HG03097 (cell line): ENCODE results near the gene HUS1.
"Not testable (repeated sequence)": the region's sequence is repeated elsewhere in the genome, so short reads cannot be mapped to it uniquely, and the experiment has no call there.

Experiments used
- ATAC-seq: cut with Tn5 transposase; IDR thresholded peaks from one replicate; pipeline ENCODE4 v1.9.1; 2021; ENCODE audit not compliant: unreplicated experiment, low FRiP score

HUS1 gene

DNA sequence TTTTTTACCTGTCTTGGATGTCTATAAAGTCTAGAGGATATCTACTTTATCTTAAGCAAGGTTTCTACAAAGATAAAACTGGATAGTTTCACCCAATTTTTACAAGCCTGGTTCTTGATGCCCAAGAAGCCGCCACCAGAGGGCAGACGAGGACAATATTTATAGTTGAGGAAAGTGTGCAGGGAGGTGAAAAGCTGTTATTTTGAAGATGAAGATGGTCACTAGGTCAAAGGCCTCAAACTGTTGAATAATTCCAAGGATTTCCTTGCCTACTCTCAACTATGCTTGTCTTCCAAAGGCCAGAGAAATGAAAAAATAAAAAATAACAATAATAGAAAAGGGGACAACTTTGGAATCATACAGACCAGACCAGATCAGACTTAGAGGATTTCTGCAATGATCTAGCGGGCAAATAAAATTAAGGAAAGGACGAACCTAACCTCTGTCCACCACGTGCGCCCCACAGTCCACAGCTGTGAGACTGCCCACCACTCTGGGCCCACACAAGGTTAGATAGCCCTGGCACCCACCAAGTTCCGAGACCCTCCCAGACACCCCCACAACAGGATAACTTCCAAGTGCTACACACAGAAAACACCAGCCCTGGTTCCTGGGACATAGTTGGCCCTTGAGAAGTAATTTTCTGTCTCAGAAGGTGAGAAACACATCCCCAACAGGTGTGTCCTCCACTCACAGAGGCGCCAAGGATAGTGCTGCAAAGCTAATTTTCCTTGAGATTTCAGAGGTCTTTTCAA is 34.0 kb downstream of the HUS1 start:
- no peak for ATAC-seq

DNA sequence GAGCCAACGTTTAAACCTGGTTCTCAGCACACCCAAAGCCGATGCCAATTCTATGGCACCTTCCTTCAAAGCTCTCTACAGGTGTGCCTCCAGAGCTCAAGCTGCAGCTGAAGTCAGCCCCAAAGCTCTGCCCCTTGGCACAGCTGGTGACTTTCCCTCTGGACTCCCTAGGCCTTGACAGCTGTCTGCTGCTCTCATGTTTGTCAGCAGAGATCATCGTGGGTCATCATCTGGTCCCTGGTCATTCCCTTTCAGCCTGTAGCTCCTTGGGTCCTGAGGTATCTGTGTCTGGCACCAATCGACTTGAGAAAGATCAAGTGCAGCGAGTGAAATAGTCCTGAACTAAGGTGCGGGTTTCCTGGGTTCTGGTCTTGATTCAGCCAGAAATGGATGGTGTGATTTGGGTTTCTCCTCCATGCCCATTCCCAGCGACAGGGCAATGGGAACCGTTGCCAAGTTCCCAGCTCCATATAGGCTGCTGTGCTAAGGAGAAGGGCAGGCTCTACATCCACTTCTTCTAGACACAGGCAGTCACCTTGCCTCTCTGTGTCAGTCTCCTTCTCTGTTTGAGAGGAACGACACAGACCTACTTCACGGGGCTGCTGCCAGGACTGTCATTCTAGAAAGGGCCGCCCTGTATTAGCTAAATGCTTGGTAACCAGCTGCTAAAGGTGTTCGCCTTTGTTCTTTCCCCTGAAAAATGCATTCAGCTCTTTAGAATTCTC is 34.7 kb downstream of the HUS1 start:
- ATAC-seq, result no peak

DNA sequence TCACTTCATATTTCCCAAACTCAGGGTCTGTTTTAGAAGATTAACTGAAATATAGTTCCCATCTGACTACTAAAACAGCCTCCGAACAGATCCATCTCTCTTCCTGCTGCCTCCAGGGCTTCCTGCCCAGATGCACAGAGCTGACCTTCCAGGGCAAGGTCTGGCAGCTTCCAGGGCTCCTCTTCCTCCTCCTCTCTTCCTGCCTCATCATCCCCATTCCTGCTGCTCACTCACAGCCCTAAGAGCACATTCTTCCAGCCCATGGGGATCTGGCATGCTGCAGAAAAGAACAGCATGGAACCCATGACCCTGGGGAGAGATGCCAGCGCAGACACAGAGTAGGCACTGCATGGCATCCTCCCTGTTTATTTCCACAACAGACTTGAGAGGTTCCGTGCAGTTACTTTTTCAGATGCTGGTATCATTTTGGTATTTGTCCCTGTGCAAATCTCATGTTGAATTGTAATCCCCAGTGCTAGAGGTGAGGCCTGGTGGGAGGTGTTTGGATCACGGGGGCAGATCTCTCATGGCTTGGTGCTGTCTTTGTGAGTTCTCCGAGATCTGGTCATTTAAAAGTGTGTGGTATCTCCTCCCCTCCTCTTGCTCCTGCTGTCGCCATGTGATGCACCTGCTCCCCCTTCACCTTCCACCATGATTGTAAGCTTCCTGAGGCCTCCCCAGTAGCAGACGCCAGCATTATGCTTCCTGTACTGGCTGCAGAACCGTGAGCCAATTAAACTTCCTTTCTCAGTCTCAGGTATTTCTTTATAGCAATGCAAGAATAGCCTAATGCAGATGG is 35.5 kb downstream of the HUS1 start:
- no peak for ATAC-seq

DNA sequence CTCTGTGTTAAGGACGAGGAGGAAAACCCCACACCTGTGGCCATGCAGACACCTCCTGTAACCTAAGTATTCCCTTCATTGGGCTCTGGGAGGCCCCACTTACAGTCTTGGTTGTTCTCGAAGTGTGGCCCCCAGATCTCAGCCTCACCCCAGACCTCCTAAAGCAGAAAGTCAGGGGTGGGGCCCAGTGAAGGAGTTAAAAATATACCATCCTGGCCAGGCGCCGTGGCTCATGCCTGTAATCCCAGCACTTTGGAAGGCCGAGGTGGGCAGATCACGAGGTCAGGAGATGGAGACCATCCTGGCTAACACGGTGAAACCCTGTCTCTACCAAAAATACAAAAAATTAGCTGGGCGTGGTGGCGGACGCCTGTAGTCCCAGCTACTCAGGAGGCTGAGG is 36.8 kb downstream of the HUS1 start:
- ATAC-seq, result not testable (repeated sequence)

DNA sequence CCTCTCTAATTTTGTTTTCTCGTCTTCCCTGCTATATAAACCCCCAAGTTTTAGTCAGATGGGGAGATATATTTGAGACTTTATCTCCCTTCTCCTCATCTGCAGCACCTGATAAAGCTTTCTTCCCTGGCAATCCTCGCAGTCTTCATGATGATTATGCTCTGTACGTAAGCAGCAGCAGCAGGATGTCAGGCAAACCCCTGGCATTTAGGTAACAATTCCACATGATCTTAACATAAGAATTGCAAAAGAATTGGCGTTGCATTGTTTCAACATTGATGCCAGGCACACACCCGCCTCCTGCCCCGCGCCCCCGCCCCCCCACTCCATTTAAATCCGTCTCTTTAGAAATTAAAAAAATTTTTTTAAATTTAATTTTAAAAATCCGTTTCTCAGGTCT is 37.3 kb downstream of the HUS1 start:
- ATAC-seq, result no peak

DNA sequence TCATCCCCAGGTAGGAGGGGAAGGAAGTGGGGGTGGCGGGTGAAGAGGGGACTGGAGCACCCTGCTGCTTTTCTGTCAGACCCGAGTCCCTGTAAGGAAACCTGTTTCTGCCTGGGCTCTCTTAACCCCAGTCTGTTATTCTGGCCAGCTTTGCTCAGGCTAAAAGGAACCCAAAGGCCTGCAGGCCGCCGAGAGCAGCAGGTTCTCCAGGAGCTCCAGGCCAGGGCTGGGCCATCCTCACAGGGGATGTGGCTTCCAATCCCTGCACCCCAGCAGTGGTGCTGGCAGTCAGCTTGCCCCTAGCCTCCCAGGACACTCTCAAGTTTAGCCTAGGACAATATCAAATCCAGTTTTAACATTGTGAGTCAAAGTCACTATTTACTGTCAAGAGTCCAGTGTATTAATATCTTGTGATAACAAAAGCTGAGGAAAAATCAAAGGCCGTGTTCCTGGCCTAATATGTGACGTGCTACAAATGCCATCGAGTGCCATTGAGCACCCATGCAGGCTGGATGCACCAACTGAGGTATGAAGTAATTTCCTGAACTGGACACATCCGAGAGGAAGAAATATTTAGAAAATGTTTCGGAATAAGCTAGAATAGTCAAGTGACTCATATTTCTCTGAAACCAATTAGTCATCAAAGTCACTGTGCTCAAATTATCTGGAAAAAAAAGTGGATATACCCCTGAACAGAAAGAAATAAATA is 38.1 kb downstream of the HUS1 start:
- no peak for ATAC-seq

DNA sequence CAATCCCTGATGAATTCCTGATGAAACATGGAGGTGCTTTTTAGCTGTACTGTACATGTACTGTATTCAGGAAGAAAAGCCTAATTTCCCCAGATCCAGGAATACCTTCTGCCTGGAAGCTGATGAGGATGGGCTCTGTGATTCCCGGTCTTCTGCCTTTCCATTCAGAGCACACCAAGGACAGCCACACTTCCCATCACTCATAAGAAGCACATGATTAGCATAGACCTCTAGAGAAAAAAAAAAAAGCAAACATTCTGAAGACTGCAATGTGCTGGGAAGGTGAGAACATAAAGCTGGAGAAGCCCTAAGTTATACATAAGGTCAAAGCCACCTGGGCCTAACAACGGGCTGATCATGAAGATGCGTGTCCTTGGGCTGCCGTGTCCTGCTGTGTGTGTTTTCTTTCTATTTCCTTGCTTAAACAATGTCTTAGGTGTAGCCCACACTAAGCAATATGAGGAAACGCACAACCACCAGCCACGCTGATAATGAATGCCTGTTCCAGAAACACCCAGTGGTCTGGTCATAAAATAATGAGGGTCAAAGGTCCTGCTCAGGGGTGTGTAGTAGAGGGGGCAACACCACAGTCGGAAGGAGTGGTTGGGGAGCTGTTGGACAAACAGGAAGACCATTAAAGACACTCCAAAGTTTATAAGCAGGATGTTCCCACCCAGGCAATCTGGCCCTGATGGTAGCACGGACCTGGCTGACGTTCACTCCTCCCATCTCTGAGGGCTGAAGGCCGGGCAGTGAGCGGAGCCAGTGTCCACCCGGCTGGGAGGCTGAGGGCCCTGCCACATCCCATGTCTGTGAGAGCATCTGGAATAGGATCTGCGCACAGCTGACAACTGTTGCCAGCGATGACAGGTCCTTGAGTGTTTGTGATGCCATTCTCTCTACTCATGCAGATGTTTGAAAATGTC is 39.1 kb downstream of the HUS1 start:
- no peak for ATAC-seq

DNA sequence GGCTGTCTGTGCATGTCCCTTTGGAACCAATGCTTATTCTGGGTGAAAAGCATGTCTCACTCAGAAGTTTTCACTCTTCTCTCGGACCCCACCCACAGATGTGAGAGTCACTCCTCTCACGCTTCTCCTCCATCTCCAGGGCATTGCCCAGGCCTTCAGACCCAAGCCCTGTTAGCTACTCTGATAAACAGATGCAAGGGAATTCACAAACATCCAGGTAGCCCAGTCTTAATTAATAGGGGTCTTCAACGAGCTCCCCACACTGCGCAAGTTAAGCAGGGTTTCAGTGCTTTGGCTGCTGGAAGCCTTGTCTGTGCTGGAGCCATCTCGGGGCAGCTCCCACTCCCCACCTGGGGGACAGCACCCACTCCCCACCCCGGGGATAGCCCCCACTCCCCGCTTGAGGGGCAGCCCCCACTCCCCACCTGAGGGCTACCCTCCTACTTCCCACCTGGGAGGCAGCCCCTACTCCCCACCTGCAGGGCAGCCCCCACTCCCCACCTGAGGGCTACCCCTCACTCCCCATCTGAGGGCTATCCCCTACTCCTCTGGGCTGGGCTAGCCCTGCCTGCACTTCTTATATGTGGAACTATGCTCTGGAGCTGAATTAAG is 39.9 kb downstream of the HUS1 start:
- no peak for ATAC-seq

DNA sequence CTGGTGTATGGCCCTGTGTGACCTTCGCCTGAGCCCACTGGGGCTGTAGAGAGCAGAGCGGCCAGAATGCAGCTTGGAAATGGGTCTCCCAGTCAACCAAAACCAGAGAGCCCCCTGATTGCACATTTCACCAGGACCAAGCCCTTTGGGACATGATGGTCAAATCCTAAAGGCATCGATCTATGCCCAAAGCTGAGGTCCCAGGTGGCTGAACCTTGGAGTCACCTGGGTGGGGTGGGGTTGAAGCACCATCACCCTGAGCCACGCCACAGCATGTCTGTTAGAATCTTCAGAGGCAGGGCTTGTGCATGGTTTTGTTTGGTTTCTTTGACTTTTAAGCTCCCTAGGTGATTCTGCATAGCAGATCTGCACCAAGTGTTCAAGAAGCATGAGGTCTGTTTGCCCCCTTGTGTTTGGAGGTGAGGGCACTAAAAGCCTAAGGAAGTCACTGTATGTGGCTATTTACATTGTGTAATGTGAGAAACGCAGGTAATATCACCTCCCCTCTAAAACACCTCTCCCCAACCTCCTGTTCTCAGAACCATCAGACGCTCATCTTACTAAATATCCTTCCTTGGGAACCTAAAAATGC is 40.7 kb downstream of the HUS1 start:
- ATAC-seq, result no peak

DNA sequence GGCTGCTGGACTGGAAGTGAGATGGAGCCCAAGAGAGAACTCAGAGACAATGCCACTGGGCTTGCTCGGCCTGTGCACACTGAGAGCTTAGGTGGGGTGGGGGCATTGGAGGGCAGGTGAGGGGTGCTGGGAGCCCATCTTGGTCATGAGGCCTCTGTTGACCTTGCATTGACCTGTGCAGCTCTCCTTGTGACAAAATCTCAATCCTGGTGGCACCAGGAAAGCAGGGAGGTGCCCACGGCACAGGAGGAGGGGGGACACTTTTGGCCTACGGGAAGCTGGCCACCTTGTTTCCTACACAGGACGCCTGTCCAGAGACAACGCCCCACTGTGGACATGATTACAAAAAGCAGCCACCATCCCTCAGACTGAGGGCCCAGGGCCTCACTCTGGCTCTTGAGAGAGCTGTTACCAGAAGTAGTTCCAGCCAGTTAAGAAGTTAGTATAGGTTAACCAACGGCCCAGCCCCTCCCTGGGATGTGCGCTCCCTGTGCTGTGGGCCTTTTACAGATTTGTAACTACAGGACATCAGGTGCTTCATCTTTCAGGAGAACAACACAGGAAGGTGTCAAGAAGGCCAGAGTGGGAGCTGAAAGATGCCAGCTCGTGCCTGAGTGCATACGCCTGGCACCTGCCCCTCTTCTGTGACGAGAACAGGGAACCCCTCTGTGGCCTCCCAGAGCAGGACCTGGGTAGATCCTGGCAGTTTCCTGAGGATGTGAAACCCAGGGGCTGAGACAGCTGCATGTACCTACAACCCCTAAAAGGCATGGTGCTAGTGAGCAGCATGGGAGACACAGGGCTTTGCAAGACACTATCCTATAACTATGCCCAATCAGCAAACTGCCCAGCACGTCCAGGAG is 41.5 kb downstream of the HUS1 start:
- ATAC-seq, result peak; percentile 75

DNA sequence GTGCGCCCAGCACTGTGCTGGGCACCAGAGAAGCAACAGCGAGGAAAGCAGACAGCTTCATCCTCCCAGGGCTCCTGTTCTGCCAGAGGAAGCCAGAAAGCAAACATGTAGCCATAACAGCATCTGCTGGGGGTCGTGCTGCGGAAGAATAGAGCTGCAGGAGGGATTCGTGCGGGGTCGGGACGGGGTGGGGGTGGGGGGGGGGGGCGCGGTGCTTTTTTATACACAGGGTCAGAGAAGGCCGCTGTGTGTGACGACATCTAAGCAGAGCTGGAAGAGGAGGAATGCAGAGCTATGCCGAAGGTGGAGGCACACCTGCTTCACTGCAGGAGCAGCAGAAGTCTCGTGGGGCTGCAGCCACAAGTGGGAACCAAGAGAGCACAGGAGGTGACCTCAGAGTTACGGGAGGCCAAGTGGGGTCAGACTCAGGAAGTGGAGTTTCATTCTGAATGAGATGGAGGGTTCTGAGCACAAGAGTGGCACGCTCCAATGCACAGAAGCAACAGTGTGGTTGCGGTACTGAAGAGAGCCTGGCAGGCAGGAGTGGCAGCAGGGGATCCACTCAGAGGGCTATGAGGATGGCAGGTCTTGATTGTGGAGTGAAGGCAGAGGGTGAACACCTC is 42.2 kb downstream of the HUS1 start:
- ATAC-seq, result peak; percentile 92

DNA sequence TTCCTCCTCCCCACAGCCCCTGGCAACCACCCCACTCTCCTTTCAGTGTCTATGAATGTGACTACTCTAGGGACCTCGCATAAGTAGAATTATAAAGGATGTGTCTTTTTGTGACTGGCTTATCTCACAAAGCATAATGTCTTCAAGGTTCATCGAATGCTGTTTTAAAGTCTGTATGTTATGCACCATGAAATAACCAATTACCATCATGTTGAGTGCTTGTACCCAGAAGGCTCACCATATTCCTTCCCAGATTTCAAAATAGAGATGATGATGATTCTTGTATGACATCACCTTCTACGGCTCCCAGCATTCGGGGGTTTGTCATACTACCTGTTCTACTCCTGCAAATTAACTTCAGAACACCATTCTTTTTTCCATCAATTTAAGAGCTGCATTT is 43.1 kb downstream of the HUS1 start:
- ATAC-seq, result no peak

DNA sequence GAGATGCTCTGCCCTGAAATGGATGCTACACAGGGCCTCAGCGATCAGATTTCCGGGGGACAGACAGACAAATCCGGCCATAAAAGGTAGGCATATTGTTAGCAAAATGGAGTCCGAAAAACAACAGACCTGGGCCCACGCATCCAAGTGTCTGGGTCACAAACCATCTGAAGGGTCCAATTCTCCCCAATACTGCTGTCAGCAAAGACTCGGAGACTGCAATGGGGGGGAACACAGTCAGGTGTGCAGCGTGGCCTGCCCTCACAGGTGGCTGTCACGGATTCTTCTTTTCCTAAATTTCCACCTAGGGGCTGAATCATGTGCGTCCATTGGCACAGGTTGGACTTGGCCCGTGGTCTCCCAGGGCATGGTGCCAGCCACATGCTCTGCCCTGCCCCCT is 44.1 kb downstream of the HUS1 start:
- ATAC-seq, result no peak

DNA sequence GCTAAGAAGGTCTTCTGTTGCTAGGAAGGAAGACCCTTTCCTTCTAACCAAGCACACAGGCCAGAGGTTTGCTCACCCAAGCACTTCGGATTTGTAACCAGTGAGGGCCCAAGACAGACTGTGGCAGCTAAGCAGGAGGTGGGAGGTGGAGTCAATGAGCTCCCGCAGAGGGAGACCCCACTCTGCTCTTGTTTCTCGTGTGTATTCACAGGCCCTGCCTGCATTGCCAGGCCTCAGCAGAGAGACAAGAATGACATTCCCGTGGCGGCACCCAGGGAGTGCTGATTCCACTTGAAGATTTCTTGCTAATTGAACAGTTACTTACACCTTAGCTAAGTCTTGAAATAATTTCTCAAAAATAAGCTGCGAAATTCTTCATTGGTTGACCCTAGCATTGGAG is 44.6 kb downstream of the HUS1 start:
- ATAC-seq, result no peak

DNA sequence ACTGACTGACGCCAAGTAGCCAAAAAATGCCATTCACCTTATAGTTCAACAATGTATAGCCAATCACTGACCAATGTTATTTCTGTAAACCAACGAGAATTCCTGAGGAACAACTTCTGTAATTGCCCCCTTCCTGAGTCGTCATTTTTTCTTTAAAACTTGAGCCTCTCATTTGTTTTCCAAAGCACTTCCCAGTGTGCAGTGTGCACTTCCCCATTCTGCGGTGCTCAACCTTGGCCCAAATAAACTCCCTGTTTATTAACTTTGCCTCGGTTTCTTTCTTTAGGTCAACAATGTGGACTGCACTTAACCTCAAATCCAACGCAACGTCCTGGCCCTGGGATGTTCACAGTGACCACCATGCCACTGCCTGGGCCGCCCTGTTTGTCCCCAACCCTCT is 46.2 kb downstream of the HUS1 start:
- no peak for ATAC-seq

DNA sequence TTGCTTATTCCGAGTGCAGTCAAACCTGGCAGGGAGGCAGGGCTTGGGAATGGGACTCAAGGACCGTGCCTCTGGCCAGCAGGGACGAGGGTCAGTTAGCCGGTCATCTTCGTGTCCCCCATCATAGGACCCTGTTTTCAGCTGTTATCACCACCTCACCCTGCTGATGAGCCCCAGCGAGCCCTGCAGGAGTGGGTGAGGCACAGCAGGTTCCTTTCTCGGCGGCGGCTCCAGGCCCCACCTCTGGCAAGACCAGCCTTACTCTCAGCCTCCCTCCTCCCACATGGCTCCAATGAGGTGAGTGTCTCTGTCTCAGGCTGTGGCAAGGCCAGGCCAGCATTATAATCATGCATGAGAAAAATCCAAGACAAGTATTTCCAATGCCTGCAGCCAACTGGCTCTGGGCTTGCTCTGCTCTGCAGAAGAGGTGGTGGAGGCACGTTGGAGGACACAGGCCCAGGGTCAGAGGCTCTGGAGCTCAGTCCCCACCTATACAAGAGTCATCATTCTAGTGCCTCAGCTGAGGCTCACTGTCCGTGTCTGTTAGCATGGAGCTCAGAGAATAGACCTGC is 46.9 kb downstream of the HUS1 start:
- no peak for ATAC-seq

DNA sequence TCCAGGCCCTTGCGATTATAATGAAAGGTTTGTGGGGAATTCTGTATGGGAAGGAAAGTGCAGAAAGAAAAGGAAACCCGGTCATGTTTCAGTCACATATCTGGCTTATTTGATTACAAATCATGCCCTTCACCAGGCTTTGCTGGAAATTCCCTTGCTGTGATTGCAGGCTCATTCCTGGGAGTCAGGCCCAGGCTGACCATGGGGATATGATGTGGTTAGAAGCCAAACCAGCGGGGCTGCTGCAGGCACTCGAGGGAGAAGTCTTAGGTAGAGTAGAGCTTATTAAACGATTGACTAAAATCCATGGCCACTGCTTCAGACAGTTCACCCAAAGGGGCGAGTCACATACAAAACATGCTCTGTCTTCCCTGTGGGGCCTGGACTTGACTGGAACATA is 47.4 kb downstream of the HUS1 start:
- ATAC-seq, result no peak
